ENCODE results near the gene DTHD1.

DTHD1 gene

DNA sequence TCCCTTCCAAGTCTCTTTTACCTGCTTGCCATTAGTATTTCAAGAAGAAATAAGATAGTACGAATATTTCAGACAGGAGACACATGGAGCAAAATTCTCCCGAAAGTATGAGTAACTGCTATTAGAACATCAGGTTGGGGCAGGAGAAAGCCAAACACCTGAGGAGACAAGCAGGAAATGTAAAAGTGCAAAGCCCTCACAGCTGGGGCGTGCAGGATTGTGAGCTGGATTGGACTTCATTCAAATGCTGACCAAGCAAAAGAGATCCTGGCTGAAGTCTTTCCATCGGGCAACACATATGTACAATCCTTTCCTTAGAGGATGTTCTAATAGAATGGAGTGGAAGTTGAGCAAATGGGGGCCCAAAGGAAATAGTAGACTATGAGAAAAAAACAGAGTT is 76.8 kb downstream of the DTHD1 start:
- TF ChIP-seq, protein P1, sequence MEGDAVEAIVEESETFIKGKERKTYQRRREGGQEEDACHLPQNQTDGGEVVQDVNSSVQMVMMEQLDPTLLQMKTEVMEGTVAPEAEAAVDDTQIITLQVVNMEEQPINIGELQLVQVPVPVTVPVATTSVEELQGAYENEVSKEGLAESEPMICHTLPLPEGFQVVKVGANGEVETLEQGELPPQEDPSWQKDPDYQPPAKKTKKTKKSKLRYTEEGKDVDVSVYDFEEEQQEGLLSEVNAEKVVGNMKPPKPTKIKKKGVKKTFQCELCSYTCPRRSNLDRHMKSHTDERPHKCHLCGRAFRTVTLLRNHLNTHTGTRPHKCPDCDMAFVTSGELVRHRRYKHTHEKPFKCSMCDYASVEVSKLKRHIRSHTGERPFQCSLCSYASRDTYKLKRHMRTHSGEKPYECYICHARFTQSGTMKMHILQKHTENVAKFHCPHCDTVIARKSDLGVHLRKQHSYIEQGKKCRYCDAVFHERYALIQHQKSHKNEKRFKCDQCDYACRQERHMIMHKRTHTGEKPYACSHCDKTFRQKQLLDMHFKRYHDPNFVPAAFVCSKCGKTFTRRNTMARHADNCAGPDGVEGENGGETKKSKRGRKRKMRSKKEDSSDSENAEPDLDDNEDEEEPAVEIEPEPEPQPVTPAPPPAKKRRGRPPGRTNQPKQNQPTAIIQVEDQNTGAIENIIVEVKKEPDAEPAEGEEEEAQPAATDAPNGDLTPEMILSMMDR (conservative IDR thresholded peaks at IDR 0.05; ENCODE audit: low read length), result no peak
- no peak for DNase-seq (ENCODE audit: low read depth)
- no peak overlapping the region for H3K4me3 ChIP-seq (ENCODE audit: low read length)

DNA sequence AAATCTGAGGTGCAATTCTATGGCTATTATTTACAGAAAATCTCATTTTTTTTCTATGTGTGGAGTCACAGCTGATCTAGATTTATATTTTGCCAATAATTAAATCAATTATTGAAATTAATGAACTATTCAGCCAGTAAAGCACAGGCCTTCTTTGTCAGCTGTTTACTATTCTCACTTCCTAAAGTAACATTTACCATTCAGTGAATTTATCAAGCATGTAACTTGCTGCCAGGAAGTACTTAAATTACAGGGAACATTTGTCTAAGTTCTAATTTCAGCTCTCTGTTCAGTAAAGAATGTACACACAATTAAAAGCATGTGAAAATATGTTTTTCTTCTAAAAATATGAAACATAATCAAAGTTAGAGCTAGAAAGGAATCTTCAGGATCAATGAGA is 79.3 kb downstream of the DTHD1 start:
- DNase-seq (ENCODE audit: low read depth), result no peak
- H3K4me3 ChIP-seq (ENCODE audit: low read length), result no peak overlapping the region
- TF ChIP-seq, protein P1 (conservative IDR thresholded peaks at IDR 0.05; ENCODE audit: low read length), result no peak

DNA sequence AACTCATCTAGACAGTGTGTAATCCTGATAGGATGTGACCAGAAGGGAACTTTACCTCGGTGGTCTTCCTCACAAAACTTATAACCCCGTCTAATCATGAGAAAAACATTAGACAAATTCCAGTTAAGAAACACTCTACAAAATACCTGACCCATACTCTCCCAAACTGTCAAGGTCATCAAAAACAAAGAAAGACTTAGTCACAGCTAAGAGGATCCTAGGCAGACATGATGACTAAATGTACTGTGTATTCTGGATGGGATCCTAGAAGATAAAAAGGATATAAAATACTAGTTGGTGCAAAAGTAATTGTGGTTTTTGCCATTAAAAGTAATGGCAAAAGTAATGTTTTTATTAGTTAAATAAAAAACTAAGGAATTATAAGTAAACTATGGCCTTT is 81.6 kb downstream of the DTHD1 start:
- no peak overlapping the region for H3K4me3 ChIP-seq (ENCODE audit: low read length)
- TF ChIP-seq, protein P1 (conservative IDR thresholded peaks at IDR 0.05; ENCODE audit: low read length), result no peak
- DNase-seq (ENCODE audit: low read depth), result no peak

DNA sequence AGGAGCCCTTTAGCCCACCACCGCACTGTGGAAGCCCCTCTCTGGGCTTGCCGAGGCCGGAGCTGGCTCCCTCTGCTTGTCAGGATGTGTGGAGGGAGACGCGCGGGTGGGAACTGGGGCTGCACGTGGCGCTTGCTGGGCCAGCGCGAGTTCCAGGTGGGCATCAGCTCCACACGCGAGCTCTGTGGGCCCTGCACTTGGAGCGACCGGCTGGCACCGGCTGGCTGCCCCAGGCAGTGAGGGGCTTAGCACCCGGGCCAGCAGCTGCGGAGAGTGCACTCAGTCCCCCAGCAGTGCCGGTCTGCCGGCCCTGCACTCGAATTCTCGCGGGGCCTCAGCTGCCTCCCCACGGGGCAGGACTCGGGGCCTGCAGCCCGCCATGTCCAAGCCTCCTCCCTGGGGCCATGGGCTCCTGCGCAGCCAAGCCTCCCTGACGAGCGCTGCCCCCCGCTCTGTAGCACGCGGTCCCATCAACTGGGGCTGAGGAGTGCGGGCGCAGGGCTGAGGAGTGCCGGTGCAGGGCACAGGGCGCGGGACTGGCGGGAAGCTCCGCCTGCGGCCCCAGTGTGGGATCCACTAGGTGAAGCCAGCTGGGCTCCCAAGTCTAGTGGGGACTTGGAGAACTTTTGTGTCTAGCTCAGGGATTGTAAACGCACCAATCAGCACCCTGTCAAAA is 93.6 kb downstream of the DTHD1 start:
- no peak for DNase-seq (ENCODE audit: low read depth)
- no peak overlapping the region for H3K4me3 ChIP-seq (ENCODE audit: low read length)
- TF ChIP-seq, protein P1 (conservative IDR thresholded peaks at IDR 0.05; ENCODE audit: low read length), result no peak

DNA sequence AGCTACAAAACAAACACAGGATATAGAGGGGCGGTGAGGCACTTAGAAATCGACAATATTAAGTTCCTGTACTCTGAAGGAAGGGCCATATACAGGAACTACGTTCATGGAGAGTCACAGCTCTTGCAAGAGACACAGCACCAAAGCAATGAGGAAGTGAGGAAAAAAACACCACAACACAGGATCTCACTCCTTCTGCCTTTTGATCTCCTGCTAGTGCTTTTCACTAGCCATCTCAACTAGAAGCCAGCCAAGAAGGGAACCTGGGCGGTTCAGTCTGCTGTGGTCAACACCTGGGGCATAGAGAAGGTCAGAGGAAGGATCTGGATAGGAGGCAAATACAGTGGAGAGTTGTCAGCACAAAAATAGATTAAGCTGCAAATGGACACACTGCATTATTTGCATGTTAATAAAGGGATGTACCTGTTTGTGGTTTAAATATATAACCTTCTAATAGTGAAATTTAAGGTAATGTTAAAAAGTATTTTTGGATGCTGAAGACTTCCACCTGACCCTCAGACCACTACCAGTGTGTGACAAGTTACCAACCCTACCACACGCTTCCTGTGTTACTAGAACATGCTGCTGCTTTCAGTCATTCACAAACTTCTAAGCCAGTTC is 104.6 kb downstream of the DTHD1 start:
- H3K4me3 ChIP-seq (ENCODE audit: low read length), result no peak overlapping the region
- no peak for DNase-seq (ENCODE audit: low read depth)
- TF ChIP-seq, protein P1 (conservative IDR thresholded peaks at IDR 0.05; ENCODE audit: low read length), result no peak

DNA sequence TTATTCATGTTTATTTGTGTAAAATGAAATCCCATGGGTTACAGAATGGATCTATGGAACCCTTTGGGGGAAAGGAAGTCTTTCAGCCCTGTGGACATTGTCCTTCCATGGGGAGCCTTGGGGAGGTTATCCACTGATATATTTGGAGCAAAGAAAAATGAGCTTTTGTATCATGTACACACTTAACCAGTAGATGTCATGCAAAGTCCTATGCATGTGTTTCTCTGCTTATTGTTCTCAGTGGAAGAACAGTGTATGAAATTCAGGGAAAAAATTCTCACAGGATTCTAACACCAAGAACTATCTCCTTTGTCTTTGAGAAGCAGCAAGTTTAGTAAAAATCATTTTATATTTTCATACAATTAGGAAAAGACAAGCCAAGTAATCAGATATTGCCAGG is 105.3 kb downstream of the DTHD1 start:
- no peak for DNase-seq (ENCODE audit: low read depth)
- TF ChIP-seq, protein P1 (conservative IDR thresholded peaks at IDR 0.05; ENCODE audit: low read length), result no peak
- no peak overlapping the region for H3K4me3 ChIP-seq (ENCODE audit: low read length)

DNA sequence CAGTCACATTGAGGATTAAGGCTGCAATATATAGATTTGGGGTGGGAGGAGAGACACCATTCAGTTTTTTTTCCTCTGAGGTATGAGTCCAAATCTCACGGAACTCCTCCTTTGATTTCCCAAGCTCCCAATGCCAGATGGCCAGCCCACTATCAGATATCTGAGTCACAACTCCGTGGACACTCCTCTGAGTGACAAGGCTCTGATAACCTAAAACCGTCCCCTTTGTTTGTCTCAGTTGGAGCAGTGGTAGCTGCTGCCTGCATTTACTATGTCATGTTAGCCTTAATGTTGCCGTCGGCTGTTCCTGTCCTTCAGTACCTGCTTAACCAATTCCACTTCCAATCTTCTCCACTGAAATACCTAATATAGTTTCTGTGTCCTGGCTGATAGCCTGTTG is 107.3 kb downstream of the DTHD1 start:
- H3K4me3 ChIP-seq (ENCODE audit: low read length), result no peak overlapping the region
- TF ChIP-seq, protein P1 (conservative IDR thresholded peaks at IDR 0.05; ENCODE audit: low read length), result no peak
- no peak for DNase-seq (ENCODE audit: low read depth)

All from AG10803 (cell line).